GM23338 (cell line): ENCODE measurements around the gene PUDP. TPM values are rescaled to one million over a fixed set of nuclear protein-coding genes. Genes with fewer than 3 reads are reported as not detected.

Experiments
- ATAC-seq: fragments of 200-7000 bp; cut with Tn5 transposase; 3 replicates; pipeline ENCODE4 v1.9.1; 2020
- DNase-seq: peaks from one replicate; pipeline ENCODE4 v3.0.0-alpha.2; 2015; ENCODE audit warnings: low spot score
- H2AFZ ChIP-seq: fragments of 200-600 bp; sonication (generic); 2 replicates; pipeline ENCODE4 v1.8.0; 2016; ENCODE audit warnings: antibody characterized with exemption, mild to moderate bottlenecking, moderate library complexity
- H3F3A ChIP-seq: fragments of 200-600 bp; sonication (generic); replicated peaks from 2 replicates; pipeline ENCODE4 v1.8.0; 2017; ENCODE audit warnings: antibody characterized with exemption, mixed run types, low read depth
- H3K27ac ChIP-seq: fragments of 200-600 bp; sonication (generic); 2 replicates; pipeline ENCODE4 v1.6.1; 2016; ENCODE audit warnings: low read depth
- H3K27me3 ChIP-seq: fragments of 200-600 bp; sonication (generic); 2 replicates; pipeline ENCODE4 v1.8.0; 2016; ENCODE audit warnings: mild to moderate bottlenecking, mixed run types, moderate library complexity; ENCODE audit not compliant: insufficient read depth
- H3K36me3 ChIP-seq: fragments of 200-600 bp; sonication (generic); 2 replicates; pipeline ENCODE4 v1.8.0; 2016; ENCODE audit warnings: mild to moderate bottlenecking; ENCODE audit not compliant: insufficient read depth
- H3K4me1 ChIP-seq: fragments of 200-600 bp; sonication (generic); 2 replicates; pipeline ENCODE4 v1.8.0; 2016; ENCODE audit warnings: mild to moderate bottlenecking, moderate library complexity; ENCODE audit not compliant: insufficient read depth
- H3K4me2 ChIP-seq: fragments of 200-600 bp; sonication (generic); 2 replicates; pipeline ENCODE4 v1.7.1; 2017; ENCODE audit warnings: mixed run types
- H3K4me3 ChIP-seq: fragments of 200-600 bp; sonication (generic); 2 replicates; pipeline ENCODE4 v1.6.1; 2016; ENCODE audit warnings: mixed run types
- H3K79me2 ChIP-seq: fragments of 200-600 bp; sonication (generic); replicated peaks from 2 replicates; pipeline ENCODE4 v1.8.0; 2017; ENCODE audit warnings: mild to moderate bottlenecking; ENCODE audit not compliant: insufficient read depth
- H3K9me2 ChIP-seq: fragments of 200-600 bp; sonication (generic); 2 replicates; pipeline ENCODE4 v1.8.0; 2017; ENCODE audit not compliant: insufficient read depth
- H4K20me1 ChIP-seq: fragments of 200-600 bp; sonication (generic); replicated peaks from 2 replicates; pipeline ENCODE4 v1.8.0; 2017; ENCODE audit warnings: mild to moderate bottlenecking; ENCODE audit not compliant: insufficient read depth
- H3K27ac Mint-ChIP-seq: 2 replicates; pipeline ENCODE4 v1.8.0; 2020; ENCODE audit warnings: inconsistent platforms, mild to moderate bottlenecking, moderate library complexity, mixed read lengths
- H3K27me3 Mint-ChIP-seq: 3 replicates; pipeline ENCODE4 v1.8.0; 2022; ENCODE audit warnings: low read depth, mild to moderate bottlenecking, moderate library complexity, mixed read lengths, inconsistent platforms; ENCODE audit not compliant: insufficient read depth, poor library complexity
- H3K36me3 Mint-ChIP-seq: 3 replicates; pipeline ENCODE4 v1.8.0; 2021; ENCODE audit warnings: low read depth, mild to moderate bottlenecking, inconsistent platforms, moderate library complexity, mixed read lengths
- H3K4me1 Mint-ChIP-seq: 3 replicates; pipeline ENCODE4 v1.8.0; 2020; ENCODE audit warnings: mild to moderate bottlenecking, inconsistent platforms, mixed read lengths
- H3K4me3 Mint-ChIP-seq: 3 replicates; pipeline ENCODE4 v1.8.0; 2021; ENCODE audit warnings: moderate library complexity, mild to moderate bottlenecking, inconsistent platforms, mixed read lengths
- H3K9me3 Mint-ChIP-seq: 3 replicates; pipeline ENCODE4 v1.8.0; 2020; ENCODE audit warnings: moderate library complexity, mild to moderate bottlenecking, inconsistent platforms, mixed read lengths
- CREB1 ChIP-seq: fragments of 250-450 bp; sonication (Bioruptor Pico); IDR thresholded peaks from 2 replicates; pipeline ENCODE4 v1.5.0; 2020; ENCODE audit warnings: low read depth, mild to moderate bottlenecking, moderate library complexity
- JUNB ChIP-seq: IDR thresholded peaks from one replicate; pipeline ENCODE4 v1.6.1; 2016; ENCODE audit warnings: antibody characterized with exemption; ENCODE audit not compliant: unreplicated experiment
- NANOG ChIP-seq: IDR thresholded peaks from 2 replicates; pipeline ENCODE4 v1.6.1; 2016; ENCODE audit warnings: antibody characterized with exemption, borderline replicate concordance
- STAT1 ChIP-seq: IDR thresholded peaks from one replicate; pipeline ENCODE4 v1.6.1; 2016; ENCODE audit warnings: antibody characterized with exemption; ENCODE audit not compliant: unreplicated experiment
- ZNF114 ChIP-seq: fragments of 250-450 bp; sonication (Bioruptor Pico); IDR thresholded peaks from 2 replicates; pipeline ENCODE4 v1.5.0; 2020; ENCODE audit warnings: mild to moderate bottlenecking, moderate library complexity
- ZNF331 ChIP-seq: fragments of 250-450 bp; sonication (Bioruptor Pico); IDR thresholded peaks from 2 replicates; pipeline ENCODE4 v1.5.0; 2020; ENCODE audit warnings: low read depth, mild to moderate bottlenecking, moderate library complexity
- polyA plus RNA-seq: library from polyadenylated mRNA; unstranded; fragments of >200 nt; fragmentation: Nextera tagmentation; extraction: Ambion mirVana; gene quantifications from 2 replicates; pipeline ENCODE4 v1.2.1, GENCODE V29; 2016
- total RNA-seq: library from RNA; depleted of rRNA; stranded (reverse); fragments of >200 nt; shearing (Covaris generic); gene quantifications from 2 replicates; pipeline ENCODE4 v1.2.3, GENCODE V29; 2014
- TF ChIP-seq, protein P1 (sequence below), 2 experiments: fragments of 200-600 bp in 1 of 2; sonication (generic) in 1 of 2; conservative IDR thresholded peaks; 2 replicates each; pipeline versions ENCODE4 v1.5.1 to v1.6.1; 2016 to 2017; ENCODE audit warnings: antibody characterized with exemption in 2 of 2, low read depth in 2 of 2, mild to moderate bottlenecking in 2 of 2, moderate library complexity in 1 of 2
- TF ChIP-seq, protein P2 (sequence below): IDR thresholded peaks from 2 replicates; pipeline ENCODE4 v1.6.1; 2016; ENCODE audit warnings: antibody characterized with exemption
- TF ChIP-seq, protein P3 (sequence below): fragments of 250-450 bp; sonication (Bioruptor Pico); IDR thresholded peaks from 2 replicates; pipeline ENCODE4 v1.5.0; 2020; ENCODE audit warnings: mild to moderate bottlenecking, moderate library complexity

Gene PUDP
- total and polyA plus RNA-seq, 2 experiments from 2014 or later = 17.2 to 22.4 TPM

DNA sequence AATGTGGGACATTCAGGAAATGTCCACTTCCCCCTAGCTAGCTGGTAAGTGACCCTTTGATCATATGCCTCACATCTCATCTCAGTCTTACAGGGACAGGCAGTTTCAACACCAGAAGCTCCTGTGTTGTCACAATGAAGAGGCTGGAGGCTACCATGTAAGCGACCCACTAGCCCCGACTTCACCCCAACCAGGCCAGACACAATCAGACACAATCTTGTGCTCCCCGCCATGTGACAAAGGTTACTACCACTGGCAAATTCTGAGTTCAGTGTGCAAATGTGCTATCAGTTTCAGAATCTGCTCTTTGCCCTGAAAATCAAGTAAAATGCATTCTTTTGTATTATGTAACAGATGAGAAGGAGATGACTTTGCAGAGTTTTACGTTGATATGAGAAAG, 57.3 kb downstream of the PUDP start (continued):
- TF ChIP-seq CREB1 (CRISPR knock-in tag) (no peak), JUNB (no peak), ZNF114 (CRISPR knock-in tag) (no peak), ZNF331 (no peak)

DNA sequence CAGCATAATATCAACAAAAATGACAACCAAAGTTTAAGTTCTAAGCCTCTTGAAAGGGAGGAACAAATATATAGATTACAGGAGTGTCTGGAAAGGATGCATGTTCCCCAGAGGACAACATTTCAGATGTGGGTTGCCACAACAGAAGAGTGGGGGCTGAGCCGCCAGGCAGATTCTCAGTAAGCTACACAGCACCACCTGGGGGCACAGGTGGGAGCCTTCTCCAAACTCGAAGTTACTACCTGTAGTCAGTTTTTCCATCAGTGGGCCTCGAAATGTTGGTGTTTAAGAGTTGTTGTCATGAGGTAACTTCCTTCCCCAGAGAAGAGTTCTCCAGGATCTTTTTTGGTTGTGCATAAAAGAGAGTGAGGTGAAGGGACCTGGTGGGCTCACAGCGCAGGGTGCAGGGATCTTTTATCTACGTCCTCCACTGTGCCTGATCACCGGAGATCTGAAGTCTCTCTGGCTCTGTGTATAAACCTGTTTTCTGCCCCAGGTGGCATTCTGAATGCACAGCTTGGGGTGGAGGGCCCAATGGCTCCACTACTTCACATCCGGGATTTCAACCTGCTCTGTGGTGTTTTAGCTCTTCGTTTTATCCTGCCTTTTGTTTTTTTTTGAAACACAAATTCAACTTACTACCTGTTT, 58.9 kb downstream of the PUDP start:
- Mint-ChIP-seq H3K9me3 (no peaks in the 10 kb centered on the region; the same call in 1 of the 3 replicates), H3K27me3 (peaks cover 3% of the 10 kb centered on the region), H3K27ac (peak overlapping the region; percentile 59), H3K4me1 (peaks cover 19% of the 10 kb centered on the region), H3K4me3 (no peak overlapping the region), H3K36me3 (no peaks in the 10 kb centered on the region)
- Histone ChIP-seq H3K79me2 (no peaks in the 10 kb centered on the region), H2AFZ (no peak overlapping the region), H3K27ac (peak overlapping the region; percentile 66), H3K27me3 (no peaks in the 10 kb centered on the region), H3K4me2 (no peak overlapping the region; the same call in 1 of the 2 replicates), H3F3A (no peaks in the 10 kb centered on the region), H3K4me1 (peaks cover 3% of the 10 kb centered on the region; the same call in 1 of the 2 replicates), H3K9me2 (no peaks in the 10 kb centered on the region), H4K20me1 (no peaks in the 10 kb centered on the region), H3K4me3 (no peak overlapping the region), H3K36me3 (no peaks in the 10 kb centered on the region)
- ATAC-seq = peak; percentile 78
- DNase-seq = peak; percentile 57
- TF ChIP-seq, protein P1, sequence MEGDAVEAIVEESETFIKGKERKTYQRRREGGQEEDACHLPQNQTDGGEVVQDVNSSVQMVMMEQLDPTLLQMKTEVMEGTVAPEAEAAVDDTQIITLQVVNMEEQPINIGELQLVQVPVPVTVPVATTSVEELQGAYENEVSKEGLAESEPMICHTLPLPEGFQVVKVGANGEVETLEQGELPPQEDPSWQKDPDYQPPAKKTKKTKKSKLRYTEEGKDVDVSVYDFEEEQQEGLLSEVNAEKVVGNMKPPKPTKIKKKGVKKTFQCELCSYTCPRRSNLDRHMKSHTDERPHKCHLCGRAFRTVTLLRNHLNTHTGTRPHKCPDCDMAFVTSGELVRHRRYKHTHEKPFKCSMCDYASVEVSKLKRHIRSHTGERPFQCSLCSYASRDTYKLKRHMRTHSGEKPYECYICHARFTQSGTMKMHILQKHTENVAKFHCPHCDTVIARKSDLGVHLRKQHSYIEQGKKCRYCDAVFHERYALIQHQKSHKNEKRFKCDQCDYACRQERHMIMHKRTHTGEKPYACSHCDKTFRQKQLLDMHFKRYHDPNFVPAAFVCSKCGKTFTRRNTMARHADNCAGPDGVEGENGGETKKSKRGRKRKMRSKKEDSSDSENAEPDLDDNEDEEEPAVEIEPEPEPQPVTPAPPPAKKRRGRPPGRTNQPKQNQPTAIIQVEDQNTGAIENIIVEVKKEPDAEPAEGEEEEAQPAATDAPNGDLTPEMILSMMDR (conservative IDR thresholded peaks at IDR 0.05; ENCODE audit: low read depth in 2 of 2) = peak; percentile 46 to 63
- no peak for TF ChIP-seq NANOG
- no peak for TF ChIP-seq ZNF331
- no peak for TF ChIP-seq CREB1 (CRISPR knock-in tag)
- TF ChIP-seq, protein P2, sequence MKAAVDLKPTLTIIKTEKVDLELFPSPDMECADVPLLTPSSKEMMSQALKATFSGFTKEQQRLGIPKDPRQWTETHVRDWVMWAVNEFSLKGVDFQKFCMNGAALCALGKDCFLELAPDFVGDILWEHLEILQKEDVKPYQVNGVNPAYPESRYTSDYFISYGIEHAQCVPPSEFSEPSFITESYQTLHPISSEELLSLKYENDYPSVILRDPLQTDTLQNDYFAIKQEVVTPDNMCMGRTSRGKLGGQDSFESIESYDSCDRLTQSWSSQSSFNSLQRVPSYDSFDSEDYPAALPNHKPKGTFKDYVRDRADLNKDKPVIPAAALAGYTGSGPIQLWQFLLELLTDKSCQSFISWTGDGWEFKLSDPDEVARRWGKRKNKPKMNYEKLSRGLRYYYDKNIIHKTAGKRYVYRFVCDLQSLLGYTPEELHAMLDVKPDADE = no peak

DNA sequence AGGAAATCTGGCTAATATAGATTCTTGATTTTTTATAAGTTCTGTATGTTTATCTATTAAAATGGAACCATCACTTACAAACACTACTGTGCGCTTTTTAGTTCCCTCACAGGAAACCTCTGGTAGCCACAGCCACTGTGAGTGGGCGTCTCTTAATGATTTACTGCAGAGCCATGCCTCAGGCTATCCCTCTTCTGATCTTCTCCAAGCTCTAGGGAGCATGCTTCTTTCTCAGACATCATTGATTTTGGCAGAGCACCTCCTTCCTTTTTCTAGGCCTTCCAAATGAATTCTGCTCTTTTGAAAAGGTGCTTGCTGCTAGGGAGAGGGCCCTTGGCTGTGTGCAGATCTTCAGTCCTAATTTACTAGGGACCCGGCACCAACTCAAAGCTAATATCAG, 61.6 kb downstream of the PUDP start:
- H3F3A ChIP-seq = no peaks in the 10 kb centered on the region
- Mint-ChIP-seq H3K27ac (no peak overlapping the region), H3K4me1 (peaks cover 21% of the 10 kb centered on the region), H3K27me3 (peaks cover 3% of the 10 kb centered on the region), H3K36me3 (peaks cover 3% of the 10 kb centered on the region; the same call in 1 of the 3 replicates), H3K4me3 (no peak overlapping the region), H3K9me3 (no peaks in the 10 kb centered on the region; the same call in 2 of the 3 replicates)
- no peaks in the 10 kb centered on the region for H3K36me3 ChIP-seq
- no peaks in the 10 kb centered on the region for H3K79me2 ChIP-seq
- no peak overlapping the region for H3K4me2 ChIP-seq
- no peak for ATAC-seq
- H3K4me1 ChIP-seq = peaks cover 3% of the 10 kb centered on the region; the same call in 1 of the 2 replicates
- no peaks in the 10 kb centered on the region for H3K27me3 ChIP-seq
- no peaks in the 10 kb centered on the region for H4K20me1 ChIP-seq
- H2AFZ ChIP-seq = no peak overlapping the region
- H3K27ac ChIP-seq = no peak overlapping the region
- no peak overlapping the region for H3K4me3 ChIP-seq
- no peak for DNase-seq
- no peaks in the 10 kb centered on the region for H3K9me2 ChIP-seq
- TF ChIP-seq NANOG (no peak), ZNF114 (CRISPR knock-in tag) (no peak), STAT1 (no peak)
- TF ChIP-seq, protein P2 = no peak
- TF ChIP-seq, protein P3, sequence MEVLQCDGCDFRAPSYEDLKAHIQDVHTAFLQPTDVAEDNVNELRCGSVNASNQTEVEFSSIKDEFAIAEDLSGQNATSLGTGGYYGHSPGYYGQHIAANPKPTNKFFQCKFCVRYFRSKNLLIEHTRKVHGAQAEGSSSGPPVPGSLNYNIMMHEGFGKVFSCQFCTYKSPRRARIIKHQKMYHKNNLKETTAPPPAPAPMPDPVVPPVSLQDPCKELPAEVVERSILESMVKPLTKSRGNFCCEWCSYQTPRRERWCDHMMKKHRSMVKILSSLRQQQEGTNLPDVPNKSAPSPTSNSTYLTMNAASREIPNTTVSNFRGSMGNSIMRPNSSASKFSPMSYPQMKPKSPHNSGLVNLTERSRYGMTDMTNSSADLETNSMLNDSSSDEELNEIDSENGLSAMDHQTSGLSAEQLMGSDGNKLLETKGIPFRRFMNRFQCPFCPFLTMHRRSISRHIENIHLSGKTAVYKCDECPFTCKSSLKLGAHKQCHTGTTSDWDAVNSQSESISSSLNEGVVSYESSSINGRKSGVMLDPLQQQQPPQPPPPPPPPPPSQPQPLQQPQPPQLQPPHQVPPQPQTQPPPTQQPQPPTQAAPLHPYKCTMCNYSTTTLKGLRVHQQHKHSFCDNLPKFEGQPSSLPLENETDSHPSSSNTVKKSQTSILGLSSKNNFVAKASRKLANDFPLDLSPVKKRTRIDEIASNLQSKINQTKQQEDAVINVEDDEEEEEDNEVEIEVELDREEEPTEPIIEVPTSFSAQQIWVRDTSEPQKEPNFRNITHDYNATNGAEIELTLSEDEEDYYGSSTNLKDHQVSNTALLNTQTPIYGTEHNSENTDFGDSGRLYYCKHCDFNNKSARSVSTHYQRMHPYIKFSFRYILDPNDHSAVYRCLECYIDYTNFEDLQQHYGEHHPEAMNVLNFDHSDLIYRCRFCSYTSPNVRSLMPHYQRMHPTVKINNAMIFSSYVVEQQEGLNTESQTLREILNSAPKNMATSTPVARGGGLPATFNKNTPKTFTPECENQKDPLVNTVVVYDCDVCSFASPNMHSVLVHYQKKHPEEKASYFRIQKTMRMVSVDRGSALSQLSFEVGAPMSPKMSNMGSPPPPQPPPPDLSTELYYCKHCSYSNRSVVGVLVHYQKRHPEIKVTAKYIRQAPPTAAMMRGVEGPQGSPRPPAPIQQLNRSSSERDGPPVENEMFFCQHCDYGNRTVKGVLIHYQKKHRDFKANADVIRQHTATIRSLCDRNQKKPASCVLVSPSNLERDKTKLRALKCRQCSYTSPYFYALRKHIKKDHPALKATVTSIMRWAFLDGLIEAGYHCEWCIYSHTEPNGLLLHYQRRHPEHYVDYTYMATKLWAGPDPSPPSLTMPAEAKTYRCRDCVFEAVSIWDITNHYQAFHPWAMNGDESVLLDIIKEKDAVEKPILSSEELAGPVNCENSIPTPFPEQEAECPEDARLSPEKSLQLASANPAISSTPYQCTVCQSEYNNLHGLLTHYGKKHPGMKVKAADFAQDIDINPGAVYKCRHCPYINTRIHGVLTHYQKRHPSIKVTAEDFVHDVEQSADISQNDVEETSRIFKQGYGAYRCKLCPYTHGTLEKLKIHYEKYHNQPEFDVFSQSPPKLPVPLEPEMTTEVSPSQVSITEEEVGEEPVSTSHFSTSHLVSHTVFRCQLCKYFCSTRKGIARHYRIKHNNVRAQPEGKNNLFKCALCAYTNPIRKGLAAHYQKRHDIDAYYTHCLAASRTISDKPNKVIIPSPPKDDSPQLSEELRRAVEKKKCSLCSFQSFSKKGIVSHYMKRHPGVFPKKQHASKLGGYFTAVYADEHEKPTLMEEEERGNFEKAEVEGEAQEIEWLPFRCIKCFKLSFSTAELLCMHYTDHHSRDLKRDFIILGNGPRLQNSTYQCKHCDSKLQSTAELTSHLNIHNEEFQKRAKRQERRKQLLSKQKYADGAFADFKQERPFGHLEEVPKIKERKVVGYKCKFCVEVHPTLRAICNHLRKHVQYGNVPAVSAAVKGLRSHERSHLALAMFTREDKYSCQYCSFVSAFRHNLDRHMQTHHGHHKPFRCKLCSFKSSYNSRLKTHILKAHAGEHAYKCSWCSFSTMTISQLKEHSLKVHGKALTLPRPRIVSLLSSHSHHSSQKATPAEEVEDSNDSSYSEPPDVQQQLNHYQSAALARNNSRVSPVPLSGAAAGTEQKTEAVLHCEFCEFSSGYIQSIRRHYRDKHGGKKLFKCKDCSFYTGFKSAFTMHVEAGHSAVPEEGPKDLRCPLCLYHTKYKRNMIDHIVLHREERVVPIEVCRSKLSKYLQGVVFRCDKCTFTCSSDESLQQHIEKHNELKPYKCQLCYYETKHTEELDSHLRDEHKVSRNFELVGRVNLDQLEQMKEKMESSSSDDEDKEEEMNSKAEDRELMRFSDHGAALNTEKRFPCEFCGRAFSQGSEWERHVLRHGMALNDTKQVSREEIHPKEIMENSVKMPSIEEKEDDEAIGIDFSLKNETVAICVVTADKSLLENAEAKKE = no peak
